Limb (tissue), 2 donors: ENCODE measurements around the gene ZDHHC14.
A peak's percentile ranks its signal among the peaks of the same experiment; 100 is the strongest.
"Not testable (repeated sequence)": the region's sequence is repeated elsewhere in the genome, so short reads cannot be mapped to it uniquely, and the experiment has no call there.

Experiments
- DNase-seq, 2 donors: peaks; one replicate each; pipeline ENCODE4 v3.0.0-alpha.2; 2016; ENCODE audit errors: extremely low spot score in 2 of 2

ZDHHC14 gene

DNA sequence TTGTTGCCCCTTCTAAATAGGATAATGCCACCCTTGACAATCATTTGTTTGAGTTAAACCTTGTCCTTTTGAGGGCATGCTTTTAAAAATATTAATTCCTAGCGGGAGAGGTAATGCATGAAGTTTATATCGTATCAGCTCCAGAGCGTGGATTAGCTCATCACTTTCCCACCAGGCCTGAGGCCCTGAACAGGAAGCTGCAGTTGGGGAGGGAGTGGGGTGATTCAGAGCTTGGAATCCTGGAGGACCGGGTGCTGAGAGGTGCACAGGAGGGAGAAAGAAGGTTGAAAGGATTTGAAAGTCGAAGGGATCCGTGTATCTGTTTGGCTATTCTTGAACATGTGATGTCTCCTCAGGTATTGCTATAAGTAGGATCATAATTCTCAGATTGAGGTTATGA, 25.0 kb downstream of the ZDHHC14 start:
- DNase-seq = no peak

- DNase-seq = no peak
Observed at GRCh38 chr6:157406661-157407060, 25.7 kb downstream of the ZDHHC14 start.

DNA sequence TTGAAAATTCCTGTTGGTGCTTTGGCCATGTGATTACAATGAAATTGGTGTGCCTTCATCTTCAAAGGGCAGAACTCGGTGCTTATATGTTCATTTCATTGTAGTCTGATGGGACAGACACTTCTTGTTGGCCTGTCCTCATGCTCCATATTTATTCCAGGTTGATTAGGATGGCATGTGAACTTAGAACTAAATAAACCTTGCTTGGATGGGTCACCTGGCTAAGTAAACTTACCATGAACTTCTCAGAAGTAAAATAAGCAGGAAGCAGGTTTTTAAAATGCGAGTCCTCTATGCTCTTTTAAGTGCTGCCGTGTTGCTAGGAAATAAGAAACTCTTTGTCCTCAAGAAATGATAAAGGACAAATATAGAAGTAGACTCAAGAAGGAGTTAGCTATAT, 26.7 kb downstream of the ZDHHC14 start:
- no peak for DNase-seq

GRCh38 chr6:157408427-157408826, 27.4 kb downstream of the ZDHHC14 start:
- not testable (repeated sequence) for DNase-seq

DNA sequence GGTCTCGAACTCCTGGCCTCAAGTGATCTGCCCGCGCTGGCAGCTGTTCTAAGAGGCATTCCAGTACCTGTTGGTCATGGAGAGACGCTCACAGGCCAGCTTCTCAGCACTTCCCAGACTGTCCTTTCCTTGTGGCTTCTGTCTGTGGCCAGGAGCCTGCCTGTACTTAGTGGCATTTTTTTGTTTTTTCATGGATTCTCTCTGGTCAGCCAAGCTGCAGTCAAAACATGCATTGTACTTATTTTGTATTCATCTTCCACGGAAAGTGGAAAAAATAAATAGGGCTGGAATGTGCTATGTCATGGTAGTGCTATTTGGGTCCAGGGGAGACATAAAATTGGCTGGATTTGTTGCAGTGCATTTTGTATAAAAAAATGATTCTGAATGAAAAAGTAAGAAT, 29.1 kb downstream of the ZDHHC14 start:
- no peak for DNase-seq

DNA sequence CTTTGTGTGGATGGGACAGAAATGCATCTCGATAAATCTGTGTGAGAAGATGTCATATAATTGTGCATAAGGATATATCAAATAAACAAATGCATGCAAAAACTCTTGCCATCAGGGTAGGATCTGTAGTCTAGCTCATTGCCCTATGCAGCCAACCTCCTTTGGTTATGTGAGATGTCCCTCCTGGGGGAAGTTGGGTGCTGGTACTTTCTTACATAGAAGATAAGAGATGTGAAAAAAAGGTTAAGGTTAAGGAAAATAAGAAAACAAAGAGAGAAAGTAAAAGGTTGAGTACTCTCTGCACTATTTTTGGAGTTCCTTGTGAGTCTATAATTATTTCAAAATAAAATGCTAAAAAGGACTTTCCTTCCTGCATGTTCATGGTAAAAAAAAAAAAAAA, 30.4 kb downstream of the ZDHHC14 start:
- no peak for DNase-seq

GRCh38 chr6:157412791-157413190, 31.8 kb downstream of the ZDHHC14 start:
- no peak for DNase-seq

DNA sequence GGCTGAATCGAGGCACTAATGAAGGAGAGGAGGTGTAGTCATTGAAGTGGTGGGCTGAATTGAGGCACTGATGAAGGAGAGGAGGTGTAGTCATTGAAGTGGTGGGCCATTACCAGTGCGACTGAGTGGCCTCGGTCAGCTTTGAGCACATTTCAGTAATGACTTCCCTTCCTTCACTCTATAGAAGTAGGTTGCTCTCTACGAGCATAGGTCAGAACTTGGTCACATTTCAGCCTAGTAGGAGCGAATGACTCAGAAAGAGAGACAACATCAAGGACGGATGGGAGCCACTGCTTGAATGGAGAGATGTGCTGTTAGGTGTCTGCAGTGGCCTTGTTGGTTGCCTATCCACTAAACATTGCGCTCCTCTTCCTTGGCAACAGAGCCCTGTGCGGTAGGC, 39.5 kb downstream of the ZDHHC14 start:
- DNase-seq = no peak

- DNase-seq = no peak
Observed at GRCh38 chr6:157424491-157425020, 43.6 kb downstream of the ZDHHC14 start.

- DNase-seq = no peak
Observed at GRCh38 chr6:157427969-157428368, 47.0 kb downstream of the ZDHHC14 start.

DNA sequence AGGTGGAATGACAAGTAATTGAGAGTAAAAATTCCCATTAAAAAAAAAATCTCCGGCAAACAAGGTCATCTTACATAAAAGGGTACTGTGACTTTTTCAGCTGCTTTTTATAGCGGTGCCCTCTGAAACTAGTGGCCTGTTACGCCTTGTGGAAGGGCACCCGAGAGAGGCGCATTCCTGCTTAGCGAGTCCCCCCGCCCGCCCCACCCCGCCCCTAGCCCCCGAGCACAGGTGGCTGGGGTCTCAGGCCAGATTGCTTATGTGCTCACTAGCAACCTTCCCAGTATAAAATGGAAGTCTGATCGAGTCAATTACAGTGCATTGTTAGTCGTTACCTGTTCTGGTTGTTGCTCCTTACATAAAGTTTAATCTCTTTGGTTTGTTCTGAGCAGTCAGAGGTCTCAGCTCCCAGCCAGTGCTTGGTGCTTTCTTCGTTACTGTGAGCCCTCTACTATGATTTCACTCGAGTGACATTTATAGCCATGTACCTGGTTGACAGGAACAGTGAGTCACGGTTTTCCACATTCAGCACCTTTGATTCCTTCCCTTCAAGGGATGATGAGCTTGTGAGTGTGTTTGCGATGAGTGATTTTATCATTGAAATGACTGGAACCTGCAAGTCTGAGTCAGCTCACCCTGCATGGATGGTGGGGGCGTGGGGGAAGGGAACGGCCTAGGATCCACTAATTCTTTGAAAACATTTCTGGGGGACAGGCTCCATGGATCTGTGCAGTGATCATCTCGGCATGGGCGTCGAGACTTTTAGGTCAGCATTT, 47.6 kb downstream of the ZDHHC14 start:
- no peak for DNase-seq

- DNase-seq = no peak
Observed at GRCh38 chr6:157429248-157429647, 48.3 kb downstream of the ZDHHC14 start.

DNA sequence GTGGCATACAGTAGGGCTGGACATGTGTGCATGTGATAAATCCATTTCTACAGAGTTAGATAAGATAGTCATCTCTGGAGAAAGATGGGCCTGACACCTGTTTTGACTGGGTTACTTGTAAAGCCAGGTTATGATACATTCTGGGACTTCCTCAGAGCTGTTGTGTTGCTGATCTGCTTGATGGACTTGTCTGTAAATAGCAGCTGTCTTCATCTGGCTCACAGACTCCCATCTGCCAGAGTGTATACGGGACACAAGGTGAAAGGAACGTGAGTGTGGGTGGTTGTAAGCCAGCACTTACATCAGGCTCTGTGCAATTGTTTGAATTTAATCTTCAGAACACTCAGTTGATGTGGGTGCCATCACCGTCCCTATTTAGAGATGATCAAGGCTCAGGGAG, 49.8 kb downstream of the ZDHHC14 start:
- DNase-seq = no peak

DNA sequence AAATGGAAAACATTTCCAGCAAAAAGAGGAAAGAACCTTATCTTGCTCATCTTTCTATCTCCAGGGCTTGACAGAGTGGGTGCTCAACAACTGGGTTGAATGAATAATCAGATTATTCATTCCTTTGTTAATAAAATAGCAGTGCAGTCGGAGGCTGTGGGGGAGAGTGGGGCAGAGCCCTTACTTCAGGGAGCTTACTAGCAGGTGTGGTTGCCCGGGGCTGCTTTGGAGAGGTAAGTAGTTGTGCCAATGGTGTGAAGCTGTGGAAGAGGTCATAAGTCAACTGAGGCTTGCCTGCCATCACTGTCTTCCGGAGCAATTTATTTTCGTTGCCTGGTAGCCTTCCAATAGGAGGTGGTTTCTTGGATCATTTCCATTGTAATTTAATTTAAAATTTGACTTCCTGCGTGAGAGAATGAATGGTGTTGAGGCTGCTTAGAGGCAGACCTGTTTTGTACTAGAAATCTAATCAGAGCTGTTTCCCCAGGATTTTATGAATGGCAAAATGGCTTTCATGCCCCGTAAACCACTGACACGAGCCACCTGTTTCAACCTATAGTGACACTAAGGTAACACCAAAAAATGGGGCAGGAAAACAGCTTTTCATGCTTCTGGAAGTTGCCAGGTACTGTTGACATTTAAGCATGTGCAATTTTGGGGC, 51.4 kb downstream of the ZDHHC14 start:
- DNase-seq = no peak

- no peak for DNase-seq
Observed at GRCh38 chr6:157432892-157433265, 51.9 kb downstream of the ZDHHC14 start.

GRCh38 chr6:157433678-157434081, 52.7 kb downstream of the ZDHHC14 start:
- no peak for DNase-seq

DNA sequence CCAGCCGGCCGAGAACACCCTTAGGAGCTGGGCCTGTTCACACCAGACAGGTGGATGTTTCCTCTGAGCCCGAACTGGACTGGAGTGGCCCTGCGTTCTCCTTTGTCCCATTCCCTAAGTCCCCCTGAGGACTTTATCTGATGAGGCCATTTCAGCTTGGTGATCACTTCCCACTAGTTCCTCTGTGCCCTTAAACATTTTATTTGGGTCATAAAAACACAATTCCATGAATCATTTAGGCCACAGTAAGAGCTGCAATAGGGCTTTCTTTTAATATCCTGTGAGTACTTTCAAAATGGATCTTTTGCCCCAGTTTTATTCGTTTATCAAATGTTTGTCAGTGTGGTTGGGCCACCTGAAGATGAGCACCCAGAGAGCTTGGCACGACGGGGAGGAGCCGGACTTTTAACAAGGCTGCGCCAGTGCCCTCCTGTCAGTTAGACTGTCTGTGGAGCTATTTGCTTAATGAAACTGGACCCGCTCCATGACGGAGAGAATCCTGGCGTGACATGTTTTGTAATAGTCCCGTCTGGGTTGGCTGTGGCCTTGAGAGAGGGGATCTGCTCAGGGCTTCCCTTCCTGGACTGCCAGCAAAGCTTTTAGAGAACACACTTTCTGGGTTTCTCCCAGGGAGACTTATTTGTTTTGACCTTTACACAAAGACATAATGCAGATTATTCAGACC, 53.5 kb downstream of the ZDHHC14 start:
- no peak for DNase-seq

GRCh38 chr6:157436219-157436943, 55.4 kb downstream of the ZDHHC14 start:
- DNase-seq = no peak

DNA sequence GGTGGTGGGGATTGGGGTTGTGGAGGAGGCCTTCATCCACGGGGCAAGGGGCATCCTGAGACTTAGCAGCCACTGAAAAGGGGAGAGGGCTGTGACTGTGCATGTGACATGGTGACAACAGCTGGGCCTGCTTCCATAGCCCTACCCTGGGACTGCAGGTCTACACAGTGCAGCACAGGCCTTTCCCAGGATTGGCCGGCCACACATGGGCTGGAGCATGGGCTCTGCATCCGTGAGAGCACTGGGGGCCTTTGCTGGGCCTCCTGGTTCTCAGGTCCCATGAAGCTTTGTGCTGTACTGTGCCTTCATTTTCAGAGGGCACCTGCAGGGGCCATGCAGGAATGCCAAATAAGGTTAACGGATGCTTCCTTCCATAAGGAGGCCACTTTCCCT, 56.0 kb downstream of the ZDHHC14 start:
- no peak for DNase-seq

- DNase-seq = peak in 1 of 2 donors; percentile 40
Observed at GRCh38 chr6:157438611-157439111, 57.7 kb downstream of the ZDHHC14 start.

DNA sequence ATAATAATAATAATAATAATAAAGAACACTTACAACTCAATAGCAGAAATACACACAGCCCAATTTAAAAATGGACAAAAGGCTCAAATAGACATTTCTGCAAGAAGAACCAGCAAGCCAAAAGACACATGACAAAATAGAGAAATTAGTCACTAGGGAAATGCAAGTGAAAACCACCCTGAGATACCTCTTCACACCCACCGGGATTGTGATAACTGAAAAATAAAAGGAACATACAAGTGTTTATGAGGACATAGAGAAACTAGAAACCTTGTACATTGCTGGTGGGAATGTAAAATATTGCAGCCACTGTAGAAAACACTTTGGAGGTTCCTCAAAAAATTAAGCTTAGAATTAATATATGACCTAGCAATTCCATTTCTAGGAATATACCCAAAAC, 59.2 kb downstream of the ZDHHC14 start:
- no peak for DNase-seq

- no peak for DNase-seq
Observed at GRCh38 chr6:157442291-157442690, 61.3 kb downstream of the ZDHHC14 start.
